ENCODE data around the gene RPSA.

RPSA gene

GRCh38 chr3:39428745-39429201 is 22.3 kb downstream of the RPSA start:
- Histone ChIP-seq H3K27me3 (ENCODE audit: insufficient read depth, low read length, poor library complexity) (no peaks in the 10 kb centered on the region), H4K20me1 (ENCODE audit: insufficient read depth, low read length) (no peaks in the 10 kb centered on the region), H3K36me3 (ENCODE audit: insufficient read depth, low read length) (no peaks in the 10 kb centered on the region), H3K4me1 (ENCODE audit: insufficient read depth, low read length) (no peaks in the 10 kb centered on the region), H2AFZ (ENCODE audit: low read depth, low read length) (no peak overlapping the region), H3K79me2 (ENCODE audit: insufficient read depth, low read length) (no peaks in the 10 kb centered on the region), H3K4me3 (ENCODE audit: low read depth in 1 of 2, low read length in 2 of 2) (no peak overlapping the region), H3K9me3 (ENCODE audit: insufficient read depth, low read length, severe bottlenecking) (no peaks in the 10 kb centered on the region), H3K27ac (ENCODE audit: low read length) (no peak overlapping the region), H3K9ac (ENCODE audit: low read depth, low read length) (no peak overlapping the region), H3K4me2 (ENCODE audit: insufficient read depth, low read length) (no peak overlapping the region)
- TF ChIP-seq EZH2 (IDR thresholded peaks at IDR 0.05; ENCODE audit: borderline replicate concordance, low read depth, low read length, severe bottlenecking) = no peak
- no peak for TF ChIP-seq CTCF (IDR thresholded peaks at IDR 0.05; ENCODE audit: borderline replicate concordance, extremely low read depth, low read length, poor library complexity, severe bottlenecking)
- DNase-seq (no peak), ATAC-seq (ENCODE audit: insufficient read depth, low read depth) (no peak)

GRCh38 chr3:39429466-39429865 is 22.9 kb downstream of the RPSA start:
- H3K4me3 ChIP-seq (ENCODE audit: low read depth in 1 of 2, low read length in 2 of 2) = no peak overlapping the region
- H3K9ac ChIP-seq (ENCODE audit: low read depth, low read length) = no peak overlapping the region
- H3K9me3 ChIP-seq (ENCODE audit: insufficient read depth, low read length, severe bottlenecking) = no peaks in the 10 kb centered on the region
- no peaks in the 10 kb centered on the region for H4K20me1 ChIP-seq (ENCODE audit: insufficient read depth, low read length)
- no peak overlapping the region for H2AFZ ChIP-seq (ENCODE audit: low read depth, low read length)
- DNase-seq (no peak), ATAC-seq (ENCODE audit: insufficient read depth, low read depth) (no peak)
- no peak overlapping the region for H3K27ac ChIP-seq (ENCODE audit: low read length)
- H3K36me3 ChIP-seq (ENCODE audit: insufficient read depth, low read length) = no peaks in the 10 kb centered on the region
- no peaks in the 10 kb centered on the region for H3K79me2 ChIP-seq (ENCODE audit: insufficient read depth, low read length)
- no peaks in the 10 kb centered on the region for H3K4me1 ChIP-seq (ENCODE audit: insufficient read depth, low read length)
- no peak overlapping the region for H3K4me2 ChIP-seq (ENCODE audit: insufficient read depth, low read length)
- TF ChIP-seq EZH2 (IDR thresholded peaks at IDR 0.05; ENCODE audit: borderline replicate concordance, low read depth, low read length, severe bottlenecking) (no peak), CTCF (IDR thresholded peaks at IDR 0.05; ENCODE audit: borderline replicate concordance, extremely low read depth, low read length, poor library complexity, severe bottlenecking) (no peak)
- H3K27me3 ChIP-seq (ENCODE audit: insufficient read depth, low read length, poor library complexity) = no peaks in the 10 kb centered on the region

GRCh38 chr3:39432342-39432741 is 25.8 kb downstream of the RPSA start:
- H4K20me1 ChIP-seq (ENCODE audit: insufficient read depth, low read length) = no peaks in the 10 kb centered on the region
- H3K79me2 ChIP-seq (ENCODE audit: insufficient read depth, low read length) = no peaks in the 10 kb centered on the region
- H3K36me3 ChIP-seq (ENCODE audit: insufficient read depth, low read length) = no peaks in the 10 kb centered on the region
- ATAC-seq (ENCODE audit: insufficient read depth, low read depth) = no peak
- no peak for TF ChIP-seq CTCF (IDR thresholded peaks at IDR 0.05; ENCODE audit: borderline replicate concordance, extremely low read depth, low read length, poor library complexity, severe bottlenecking)
- TF ChIP-seq EZH2 (IDR thresholded peaks at IDR 0.05; ENCODE audit: borderline replicate concordance, low read depth, low read length, severe bottlenecking) = no peak
- H3K9ac ChIP-seq (ENCODE audit: low read depth, low read length) = no peak overlapping the region
- H3K9me3 ChIP-seq (ENCODE audit: insufficient read depth, low read length, severe bottlenecking) = no peaks in the 10 kb centered on the region
- H2AFZ ChIP-seq (ENCODE audit: low read depth, low read length) = no peak overlapping the region
- H3K4me2 ChIP-seq (ENCODE audit: insufficient read depth, low read length) = no peak overlapping the region
- H3K27ac ChIP-seq (ENCODE audit: low read length) = no peak overlapping the region
- H3K27me3 ChIP-seq (ENCODE audit: insufficient read depth, low read length, poor library complexity) = no peaks in the 10 kb centered on the region
- H3K4me3 ChIP-seq (ENCODE audit: low read depth in 1 of 2, low read length in 2 of 2) = no peak overlapping the region
- DNase-seq = no peak
- H3K4me1 ChIP-seq (ENCODE audit: insufficient read depth, low read length) = no peaks in the 10 kb centered on the region

GRCh38 chr3:39433642-39434041 is 27.1 kb downstream of the RPSA start:
- Histone ChIP-seq H3K9me3 (ENCODE audit: insufficient read depth, low read length, severe bottlenecking) (no peaks in the 10 kb centered on the region), H3K4me2 (ENCODE audit: insufficient read depth, low read length) (no peak overlapping the region), H3K79me2 (ENCODE audit: insufficient read depth, low read length) (no peaks in the 10 kb centered on the region), H3K27ac (ENCODE audit: low read length) (no peak overlapping the region), H2AFZ (ENCODE audit: low read depth, low read length) (no peak overlapping the region), H3K4me3 (ENCODE audit: low read depth in 1 of 2, low read length in 2 of 2) (no peak overlapping the region), H3K4me1 (ENCODE audit: insufficient read depth, low read length) (no peaks in the 10 kb centered on the region), H3K9ac (ENCODE audit: low read depth, low read length) (no peak overlapping the region), H4K20me1 (ENCODE audit: insufficient read depth, low read length) (no peaks in the 10 kb centered on the region), H3K36me3 (ENCODE audit: insufficient read depth, low read length) (no peaks in the 10 kb centered on the region), H3K27me3 (ENCODE audit: insufficient read depth, low read length, poor library complexity) (no peaks in the 10 kb centered on the region)
- ATAC-seq (ENCODE audit: insufficient read depth, low read depth) = no peak
- TF ChIP-seq CTCF (IDR thresholded peaks at IDR 0.05; ENCODE audit: borderline replicate concordance, extremely low read depth, low read length, poor library complexity, severe bottlenecking) (no peak), EZH2 (IDR thresholded peaks at IDR 0.05; ENCODE audit: borderline replicate concordance, low read depth, low read length, severe bottlenecking) (no peak)
- no peak for DNase-seq
